GM20000 (cell line): ENCODE results near the gene LIMK2.
"Not testable (repeated sequence)": the region's sequence is repeated elsewhere in the genome, so short reads cannot be mapped to it uniquely, and the experiment has no call there.

ENCODE experiments used
- DNase-seq: peaks from one replicate; pipeline ENCODE4 v3.0.0; 2012; ENCODE audit warnings: low spot score
- CTCF ChIP-seq: IDR thresholded peaks from 2 replicates; pipeline ENCODE4 v1.5.1; 2012; ENCODE audit warnings: mild to moderate bottlenecking, control low read depth; ENCODE audit errors: extremely low read depth, missing control alignments

Gene LIMK2

DNA sequence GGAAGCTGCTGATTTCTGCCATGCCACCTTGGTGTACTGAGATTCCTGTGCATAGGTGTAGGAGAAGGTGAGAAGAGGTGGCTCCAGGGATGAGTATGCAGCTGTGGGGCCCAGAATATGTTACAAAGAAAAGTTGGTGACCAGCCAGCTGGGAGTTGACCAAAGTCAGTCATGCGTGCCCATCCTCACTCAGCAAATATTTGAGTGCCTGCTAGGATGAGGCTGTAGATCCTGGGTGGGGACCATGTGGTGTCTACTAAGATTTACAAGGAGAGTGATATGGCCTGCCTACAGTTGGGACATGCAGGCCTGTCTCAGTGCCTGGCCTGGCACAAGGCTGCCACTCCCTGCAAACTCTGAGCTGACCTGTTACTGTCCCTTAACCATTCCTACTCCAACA, 32.8 kb upstream of the LIMK2 start:
- TF ChIP-seq CTCF = no peak
- no peak for DNase-seq

DNA sequence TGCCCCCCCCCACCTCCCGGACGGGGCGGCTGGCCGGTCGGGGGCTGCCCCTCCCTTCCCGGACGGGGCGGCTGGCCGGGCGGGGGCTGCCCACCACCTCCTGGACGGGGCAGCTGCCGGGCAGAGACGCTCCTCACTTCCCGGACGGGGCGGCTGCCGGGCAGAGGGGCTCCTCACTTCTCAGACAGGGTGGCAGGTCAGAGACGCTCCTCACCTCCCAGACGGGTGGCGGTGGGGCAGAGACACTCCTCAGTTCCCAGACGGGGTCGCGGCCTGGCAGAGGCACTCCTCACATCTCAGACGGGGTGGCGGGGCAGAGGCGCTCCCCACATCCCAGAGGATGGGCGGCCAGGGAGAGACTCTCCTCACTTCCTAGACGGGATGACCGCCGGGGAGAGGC, 28.1 kb upstream of the LIMK2 start:
- TF ChIP-seq CTCF = no peak
- DNase-seq = no peak

- no peak for DNase-seq
- TF ChIP-seq CTCF = no peak
These were observed 27.0 kb upstream of the LIMK2 start for GRCh38 chr22:31185056-31185455.

- DNase-seq = no peak
- TF ChIP-seq CTCF = no peak
These were observed 24.5 kb upstream of the LIMK2 start for GRCh38 chr22:31187627-31188026.

DNA sequence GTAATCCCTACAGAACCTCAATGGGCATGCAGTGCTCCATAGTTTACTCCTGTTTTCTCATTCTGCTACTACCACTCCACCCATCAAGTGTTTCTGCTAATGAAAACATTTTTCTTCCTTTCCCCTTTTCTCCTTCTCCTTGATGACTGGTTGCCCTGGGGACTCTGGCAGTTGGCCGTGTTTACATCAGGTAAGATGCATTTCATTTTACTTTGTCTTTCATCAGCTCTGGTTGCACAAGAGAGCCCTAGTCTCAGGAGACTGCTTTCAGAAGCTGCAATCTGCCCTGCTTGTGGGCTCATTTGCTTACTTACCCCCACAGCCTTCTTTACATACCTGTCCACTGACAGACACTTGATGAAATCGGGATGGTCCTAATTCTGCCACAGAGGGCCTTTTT, 19.6 kb upstream of the LIMK2 start:
- TF ChIP-seq CTCF = no peak
- no peak for DNase-seq

- no peak for TF ChIP-seq CTCF
- no peak for DNase-seq
These were observed 19.0 kb upstream of the LIMK2 start for GRCh38 chr22:31193092-31193491.

DNA sequence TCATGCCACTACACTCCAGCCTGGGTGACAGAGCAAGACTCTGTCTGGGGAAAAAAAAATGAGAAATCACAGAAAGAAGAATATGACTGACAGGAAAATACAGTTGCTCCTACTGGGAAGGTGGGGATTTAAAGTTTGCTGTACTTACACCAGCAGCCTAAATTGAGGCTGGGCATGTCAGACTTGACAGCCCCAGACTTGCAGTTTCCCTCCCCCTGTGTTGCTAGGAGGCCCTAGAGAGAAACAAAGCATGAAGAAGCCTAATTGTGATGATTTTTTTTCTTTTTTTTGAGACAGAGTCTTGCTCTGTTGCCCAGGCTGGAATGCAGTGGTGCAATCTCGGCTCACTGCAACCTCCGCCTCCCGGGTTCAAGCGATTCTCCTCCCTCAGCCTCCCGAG, 17.4 kb upstream of the LIMK2 start:
- DNase-seq = not testable (repeated sequence)

GRCh38 chr22:31199187-31199586, 12.9 kb upstream of the LIMK2 start:
- DNase-seq = no peak
- TF ChIP-seq CTCF = no peak

DNA sequence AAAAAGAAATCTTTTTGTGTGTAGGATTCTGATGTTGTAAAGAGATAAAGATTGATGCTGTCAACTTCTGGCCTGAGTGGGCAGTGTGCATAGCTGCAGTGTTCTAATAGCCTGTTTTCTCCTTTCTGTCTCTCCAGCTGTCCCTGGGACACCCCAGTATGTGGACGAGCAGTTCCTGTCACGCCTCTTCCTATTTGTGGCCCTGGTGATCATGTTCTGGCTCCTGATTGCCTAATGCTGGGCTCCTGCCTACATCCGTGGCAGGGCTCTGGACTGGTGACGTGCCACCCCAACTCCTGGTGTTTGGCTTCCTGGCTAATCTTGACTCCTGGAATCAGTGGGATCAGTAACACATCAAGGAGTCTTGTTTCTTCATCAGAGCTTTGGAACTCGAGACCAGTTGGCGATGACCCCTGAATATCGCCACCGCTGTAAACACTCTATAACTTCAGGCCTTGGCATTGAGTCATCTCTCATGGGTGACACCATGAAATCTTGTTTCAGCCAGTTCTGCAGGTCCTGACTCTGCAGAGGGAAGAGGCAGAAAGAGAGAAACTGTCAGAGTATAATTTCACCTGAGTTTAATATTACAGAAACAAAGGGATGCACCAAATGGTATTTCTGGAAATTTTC, 7.6 kb upstream of the LIMK2 start:
- not testable (repeated sequence) for DNase-seq

GRCh38 chr22:31205059-31205458, 7.0 kb upstream of the LIMK2 start:
- DNase-seq = not testable (repeated sequence)

- DNase-seq = not testable (repeated sequence)
These were observed 5.6 kb upstream of the LIMK2 start for GRCh38 chr22:31206460-31206859.
